Measurements from ENCODE around the gene MRPL45. TPM values are rescaled to one million over a fixed set of nuclear protein-coding genes. Genes with fewer than 3 reads are reported as not detected.

The MRPL45 gene
- total RNA-seq, 6 donors from 2014 or later = 5.7 to 28.9 (median 25.2) TPM

DNA sequence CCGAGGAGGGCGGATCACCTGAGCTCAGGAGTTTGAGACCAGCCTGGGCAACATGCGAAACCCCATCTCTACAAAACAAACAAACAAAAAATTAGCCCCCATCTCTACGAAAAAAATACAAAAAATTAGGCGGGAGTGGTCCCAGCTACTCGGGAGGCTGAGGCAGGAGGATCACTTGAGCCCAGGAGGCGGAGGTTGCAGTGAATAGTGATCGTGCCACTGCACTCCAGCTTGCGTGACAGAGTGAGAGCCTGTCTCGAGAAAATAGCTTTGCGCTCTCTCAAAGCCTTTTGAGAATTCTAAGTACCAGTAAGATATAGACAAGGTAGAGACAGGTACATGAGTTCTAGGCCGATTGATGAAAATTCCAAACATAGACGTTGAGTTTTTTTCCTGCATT lies 56.7 kb downstream of the MRPL45 start:
- Histone ChIP-seq H3K9me3 (no peaks in the 10 kb centered on the region), H3K27me3 (no peaks in the 10 kb centered on the region), H3K4me3 (peak overlapping the region in 3 of 4 donors; percentile 79 to 97 (median 86)), H3K36me3 (no peaks in the 10 kb centered on the region), H3K4me1 (peaks cover 23 to 45% (median 33%) of the 10 kb centered on the region in 4 donors), H3K27ac (no peak overlapping the region)
- DNase-seq (no peak), ATAC-seq (ENCODE audit: low FRiP score in 2 of 2) (no peak)
- no peak for TF ChIP-seq POLR2AphosphoS5 (IDR thresholded peaks at IDR 0.05)
- TF ChIP-seq, protein P1, sequence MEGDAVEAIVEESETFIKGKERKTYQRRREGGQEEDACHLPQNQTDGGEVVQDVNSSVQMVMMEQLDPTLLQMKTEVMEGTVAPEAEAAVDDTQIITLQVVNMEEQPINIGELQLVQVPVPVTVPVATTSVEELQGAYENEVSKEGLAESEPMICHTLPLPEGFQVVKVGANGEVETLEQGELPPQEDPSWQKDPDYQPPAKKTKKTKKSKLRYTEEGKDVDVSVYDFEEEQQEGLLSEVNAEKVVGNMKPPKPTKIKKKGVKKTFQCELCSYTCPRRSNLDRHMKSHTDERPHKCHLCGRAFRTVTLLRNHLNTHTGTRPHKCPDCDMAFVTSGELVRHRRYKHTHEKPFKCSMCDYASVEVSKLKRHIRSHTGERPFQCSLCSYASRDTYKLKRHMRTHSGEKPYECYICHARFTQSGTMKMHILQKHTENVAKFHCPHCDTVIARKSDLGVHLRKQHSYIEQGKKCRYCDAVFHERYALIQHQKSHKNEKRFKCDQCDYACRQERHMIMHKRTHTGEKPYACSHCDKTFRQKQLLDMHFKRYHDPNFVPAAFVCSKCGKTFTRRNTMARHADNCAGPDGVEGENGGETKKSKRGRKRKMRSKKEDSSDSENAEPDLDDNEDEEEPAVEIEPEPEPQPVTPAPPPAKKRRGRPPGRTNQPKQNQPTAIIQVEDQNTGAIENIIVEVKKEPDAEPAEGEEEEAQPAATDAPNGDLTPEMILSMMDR (IDR thresholded peaks at IDR 0.05) = no peak
- no peak for TF ChIP-seq EP300 (IDR thresholded peaks at IDR 0.05)
- no peak for TF ChIP-seq POLR2A (IDR thresholded peaks at IDR 0.05)
- 62 to 77% methylated on average over 13 of the region's 13 CpGs for WGBS, 2 donors

DNA sequence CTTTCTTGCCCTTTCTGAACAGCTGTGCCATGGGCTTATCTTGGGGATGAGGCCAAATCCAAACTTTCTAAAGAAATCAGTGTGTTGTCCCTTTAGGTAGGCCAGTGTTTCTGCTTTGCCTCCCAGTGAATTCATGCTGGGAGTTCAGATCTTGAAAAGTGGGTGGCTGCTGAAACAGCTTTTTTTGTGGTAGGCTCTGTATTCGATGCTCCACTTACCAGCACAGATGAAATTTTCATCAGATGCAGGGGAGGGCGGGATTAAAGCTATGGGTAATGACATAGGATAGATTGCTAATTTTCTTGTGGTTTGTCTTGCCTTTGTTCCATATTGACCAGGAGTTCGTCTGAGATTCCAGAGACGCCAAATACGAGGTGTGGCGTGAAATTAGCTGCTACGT lies 57.5 kb downstream of the MRPL45 start:
- TF ChIP-seq POLR2A (IDR thresholded peaks at IDR 0.05) (no peak), POLR2AphosphoS5 (IDR thresholded peaks at IDR 0.05) (no peak)
- TF ChIP-seq, protein P1 (IDR thresholded peaks at IDR 0.05) = no peak
- 71 to 88% methylated on average over 7 of the region's 7 CpGs for WGBS, 2 donors
- DNase-seq = no peak
- Histone ChIP-seq H3K4me1 (peaks cover 23 to 43% (median 39%) of the 10 kb centered on the region in 4 donors), H3K4me3 (no peak overlapping the region), H3K27ac (no peak overlapping the region), H3K27me3 (no peaks in the 10 kb centered on the region), H3K9me3 (no peaks in the 10 kb centered on the region), H3K36me3 (no peaks in the 10 kb centered on the region)
- no peak for ATAC-seq (ENCODE audit: low FRiP score in 2 of 2)

DNA sequence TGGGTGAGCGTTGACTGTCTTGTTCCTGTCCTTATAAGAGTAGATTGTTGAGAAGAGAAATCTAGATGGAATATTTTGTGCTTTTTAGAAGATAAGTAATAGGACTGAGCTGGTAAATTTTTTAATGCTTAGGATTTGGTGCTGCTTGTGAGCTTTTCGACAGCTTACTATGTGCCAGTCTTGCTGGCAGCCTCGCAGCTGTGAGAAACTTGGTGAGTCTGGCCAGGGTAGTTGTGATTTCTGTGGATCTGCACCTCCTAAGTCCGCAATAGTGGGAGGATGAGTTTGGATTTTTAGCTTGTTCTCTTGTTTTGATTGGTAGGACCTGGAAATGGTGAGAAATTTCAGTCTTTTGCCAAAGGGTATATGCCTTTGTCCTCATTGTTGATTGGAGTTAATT lies 58.3 kb downstream of the MRPL45 start:
- no peaks in the 10 kb centered on the region for H3K36me3 ChIP-seq
- H3K27me3 ChIP-seq = no peaks in the 10 kb centered on the region
- no peak for ATAC-seq (ENCODE audit: low FRiP score in 2 of 2)
- 81 to 83% methylated on average over 4 of the region's 4 CpGs for WGBS, 2 donors
- no peak overlapping the region for H3K4me3 ChIP-seq
- no peak for TF ChIP-seq POLR2AphosphoS5 (IDR thresholded peaks at IDR 0.05)
- TF ChIP-seq POLR2A (IDR thresholded peaks at IDR 0.05) = no peak
- TF ChIP-seq, protein P1 (IDR thresholded peaks at IDR 0.05) = no peak
- no peak for TF ChIP-seq EP300 (IDR thresholded peaks at IDR 0.05)
- DNase-seq = no peak
- no peaks in the 10 kb centered on the region for H3K9me3 ChIP-seq
- H3K27ac ChIP-seq = peak overlapping the region in 1 of 4 donors; percentile 17
- peaks cover 23 to 43% (median 39%) of the 10 kb centered on the region in 4 donors for H3K4me1 ChIP-seq

DNA sequence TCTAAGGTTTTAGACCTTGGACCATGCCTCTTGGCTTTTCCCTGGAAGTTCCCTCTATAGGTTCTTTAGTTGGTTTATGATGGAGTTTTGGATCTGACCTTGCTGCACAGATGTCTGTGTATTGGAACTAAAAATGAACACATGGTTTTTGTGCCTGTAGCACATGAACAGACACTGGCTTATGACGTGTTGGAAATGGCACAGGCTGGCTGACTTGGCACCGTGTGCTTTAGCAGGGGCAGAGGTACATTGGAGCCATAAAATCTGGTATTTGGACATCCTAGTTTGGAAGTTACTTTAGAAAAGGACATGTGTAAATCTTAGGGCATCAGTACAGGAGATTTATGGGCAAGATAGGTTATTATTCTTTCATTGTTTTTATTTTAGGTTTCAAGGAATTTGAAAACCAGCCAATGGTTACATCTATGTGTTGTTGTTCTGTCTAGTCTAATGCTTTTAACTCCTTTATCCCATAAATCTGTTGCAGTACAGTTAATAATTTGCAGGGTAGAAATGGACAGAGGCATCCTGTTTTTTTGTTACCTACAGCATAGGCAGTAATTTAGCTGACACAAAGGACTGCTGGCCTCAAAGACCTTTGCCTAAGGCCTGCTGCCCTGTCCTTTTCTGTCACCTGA lies 60.6 kb downstream of the MRPL45 start:
- Histone ChIP-seq H3K4me1 (peaks cover 19 to 46% (median 39%) of the 10 kb centered on the region in 4 donors), H3K27ac (no peak overlapping the region), H3K27me3 (no peaks in the 10 kb centered on the region), H3K9me3 (no peaks in the 10 kb centered on the region), H3K36me3 (no peaks in the 10 kb centered on the region), H3K4me3 (no peak overlapping the region)
- DNase-seq (no peak), ATAC-seq (ENCODE audit: low FRiP score in 2 of 2) (no peak)
- TF ChIP-seq EP300 (IDR thresholded peaks at IDR 0.05) = no peak
- no peak for TF ChIP-seq POLR2A (IDR thresholded peaks at IDR 0.05)
- TF ChIP-seq POLR2AphosphoS5 (IDR thresholded peaks at IDR 0.05) = no peak
- TF ChIP-seq, protein P1 (IDR thresholded peaks at IDR 0.05) = no peak
- WGBS, 2 donors = 55 to 69% methylated on average over 2 of the region's 2 CpGs
